ENCODE results near the gene CFAP43. TPM values are rescaled to one million over a fixed set of nuclear protein-coding genes. Genes with fewer than 3 reads are reported as not detected.

Gene CFAP43
- total and polyA plus RNA-seq, 2 of the 8 experiments (the other 6 are each of a cell fraction or from before 2014, with no cell fraction given): 0.11 to 0.27 TPM

DNA sequence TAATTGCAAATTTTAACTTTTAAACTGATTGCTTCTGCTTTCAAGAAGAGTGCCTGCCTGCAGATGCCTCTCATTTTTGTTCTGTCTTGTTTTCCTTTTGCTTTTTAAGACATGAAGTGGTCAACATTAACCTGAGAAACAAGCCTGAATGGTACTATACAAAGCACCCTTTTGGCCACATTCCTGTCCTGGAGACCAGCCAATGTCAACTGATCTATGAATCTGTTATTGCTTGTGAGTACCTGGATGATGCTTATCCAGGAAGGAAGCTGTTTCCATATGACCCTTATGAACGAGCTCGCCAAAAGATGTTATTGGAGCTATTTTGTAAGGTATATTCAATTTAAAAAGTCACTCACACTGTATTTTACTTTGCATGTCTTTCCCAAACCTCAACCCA is 45.6 kb upstream of the CFAP43 start (continued):
- TF ChIP-seq, protein P1, sequence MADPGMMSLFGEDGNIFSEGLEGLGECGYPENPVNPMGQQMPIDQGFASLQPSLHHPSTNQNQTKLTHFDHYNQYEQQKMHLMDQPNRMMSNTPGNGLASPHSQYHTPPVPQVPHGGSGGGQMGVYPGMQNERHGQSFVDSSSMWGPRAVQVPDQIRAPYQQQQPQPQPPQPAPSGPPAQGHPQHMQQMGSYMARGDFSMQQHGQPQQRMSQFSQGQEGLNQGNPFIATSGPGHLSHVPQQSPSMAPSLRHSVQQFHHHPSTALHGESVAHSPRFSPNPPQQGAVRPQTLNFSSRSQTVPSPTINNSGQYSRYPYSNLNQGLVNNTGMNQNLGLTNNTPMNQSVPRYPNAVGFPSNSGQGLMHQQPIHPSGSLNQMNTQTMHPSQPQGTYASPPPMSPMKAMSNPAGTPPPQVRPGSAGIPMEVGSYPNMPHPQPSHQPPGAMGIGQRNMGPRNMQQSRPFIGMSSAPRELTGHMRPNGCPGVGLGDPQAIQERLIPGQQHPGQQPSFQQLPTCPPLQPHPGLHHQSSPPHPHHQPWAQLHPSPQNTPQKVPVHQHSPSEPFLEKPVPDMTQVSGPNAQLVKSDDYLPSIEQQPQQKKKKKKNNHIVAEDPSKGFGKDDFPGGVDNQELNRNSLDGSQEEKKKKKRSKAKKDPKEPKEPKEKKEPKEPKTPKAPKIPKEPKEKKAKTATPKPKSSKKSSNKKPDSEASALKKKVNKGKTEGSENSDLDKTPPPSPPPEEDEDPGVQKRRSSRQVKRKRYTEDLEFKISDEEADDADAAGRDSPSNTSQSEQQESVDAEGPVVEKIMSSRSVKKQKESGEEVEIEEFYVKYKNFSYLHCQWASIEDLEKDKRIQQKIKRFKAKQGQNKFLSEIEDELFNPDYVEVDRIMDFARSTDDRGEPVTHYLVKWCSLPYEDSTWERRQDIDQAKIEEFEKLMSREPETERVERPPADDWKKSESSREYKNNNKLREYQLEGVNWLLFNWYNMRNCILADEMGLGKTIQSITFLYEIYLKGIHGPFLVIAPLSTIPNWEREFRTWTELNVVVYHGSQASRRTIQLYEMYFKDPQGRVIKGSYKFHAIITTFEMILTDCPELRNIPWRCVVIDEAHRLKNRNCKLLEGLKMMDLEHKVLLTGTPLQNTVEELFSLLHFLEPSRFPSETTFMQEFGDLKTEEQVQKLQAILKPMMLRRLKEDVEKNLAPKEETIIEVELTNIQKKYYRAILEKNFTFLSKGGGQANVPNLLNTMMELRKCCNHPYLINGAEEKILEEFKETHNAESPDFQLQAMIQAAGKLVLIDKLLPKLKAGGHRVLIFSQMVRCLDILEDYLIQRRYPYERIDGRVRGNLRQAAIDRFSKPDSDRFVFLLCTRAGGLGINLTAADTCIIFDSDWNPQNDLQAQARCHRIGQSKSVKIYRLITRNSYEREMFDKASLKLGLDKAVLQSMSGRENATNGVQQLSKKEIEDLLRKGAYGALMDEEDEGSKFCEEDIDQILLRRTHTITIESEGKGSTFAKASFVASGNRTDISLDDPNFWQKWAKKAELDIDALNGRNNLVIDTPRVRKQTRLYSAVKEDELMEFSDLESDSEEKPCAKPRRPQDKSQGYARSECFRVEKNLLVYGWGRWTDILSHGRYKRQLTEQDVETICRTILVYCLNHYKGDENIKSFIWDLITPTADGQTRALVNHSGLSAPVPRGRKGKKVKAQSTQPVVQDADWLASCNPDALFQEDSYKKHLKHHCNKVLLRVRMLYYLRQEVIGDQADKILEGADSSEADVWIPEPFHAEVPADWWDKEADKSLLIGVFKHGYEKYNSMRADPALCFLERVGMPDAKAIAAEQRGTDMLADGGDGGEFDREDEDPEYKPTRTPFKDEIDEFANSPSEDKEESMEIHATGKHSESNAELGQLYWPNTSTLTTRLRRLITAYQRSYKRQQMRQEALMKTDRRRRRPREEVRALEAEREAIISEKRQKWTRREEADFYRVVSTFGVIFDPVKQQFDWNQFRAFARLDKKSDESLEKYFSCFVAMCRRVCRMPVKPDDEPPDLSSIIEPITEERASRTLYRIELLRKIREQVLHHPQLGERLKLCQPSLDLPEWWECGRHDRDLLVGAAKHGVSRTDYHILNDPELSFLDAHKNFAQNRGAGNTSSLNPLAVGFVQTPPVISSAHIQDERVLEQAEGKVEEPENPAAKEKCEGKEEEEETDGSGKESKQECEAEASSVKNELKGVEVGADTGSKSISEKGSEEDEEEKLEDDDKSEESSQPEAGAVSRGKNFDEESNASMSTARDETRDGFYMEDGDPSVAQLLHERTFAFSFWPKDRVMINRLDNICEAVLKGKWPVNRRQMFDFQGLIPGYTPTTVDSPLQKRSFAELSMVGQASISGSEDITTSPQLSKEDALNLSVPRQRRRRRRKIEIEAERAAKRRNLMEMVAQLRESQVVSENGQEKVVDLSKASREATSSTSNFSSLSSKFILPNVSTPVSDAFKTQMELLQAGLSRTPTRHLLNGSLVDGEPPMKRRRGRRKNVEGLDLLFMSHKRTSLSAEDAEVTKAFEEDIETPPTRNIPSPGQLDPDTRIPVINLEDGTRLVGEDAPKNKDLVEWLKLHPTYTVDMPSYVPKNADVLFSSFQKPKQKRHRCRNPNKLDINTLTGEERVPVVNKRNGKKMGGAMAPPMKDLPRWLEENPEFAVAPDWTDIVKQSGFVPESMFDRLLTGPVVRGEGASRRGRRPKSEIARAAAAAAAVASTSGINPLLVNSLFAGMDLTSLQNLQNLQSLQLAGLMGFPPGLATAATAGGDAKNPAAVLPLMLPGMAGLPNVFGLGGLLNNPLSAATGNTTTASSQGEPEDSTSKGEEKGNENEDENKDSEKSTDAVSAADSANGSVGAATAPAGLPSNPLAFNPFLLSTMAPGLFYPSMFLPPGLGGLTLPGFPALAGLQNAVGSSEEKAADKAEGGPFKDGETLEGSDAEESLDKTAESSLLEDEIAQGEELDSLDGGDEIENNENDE (IDR thresholded peaks at IDR 0.05; ENCODE audit: insufficient replicate concordance, low read length): no peak
- TF ChIP-seq TAF1 (IDR thresholded peaks at IDR 0.05; ENCODE audit: low read depth, low read length) (no peak), EP300 (IDR thresholded peaks at IDR 0.05; ENCODE audit: borderline replicate concordance in 1 of 2, low read depth in 2 of 2, low read length in 2 of 2) (no peak), ZNF274 (IDR thresholded peaks at IDR 0.05; ENCODE audit: borderline replicate concordance, extremely low read depth, low read length) (no peak), JUN (IDR thresholded peaks at IDR 0.05; ENCODE audit: low read depth, low read length) (no peak), CHD1 (IDR thresholded peaks at IDR 0.05; ENCODE audit: low read depth, low read length) (no peak), BCL11A (IDR thresholded peaks at IDR 0.05; ENCODE audit: low read depth in 2 of 2, low read length in 2 of 2) (no peak), BRCA1 (IDR thresholded peaks at IDR 0.05; ENCODE audit: low read depth, low read length) (no peak), JUND (IDR thresholded peaks at IDR 0.05; ENCODE audit: low read length) (no peak)
- TF ChIP-seq, protein P2, sequence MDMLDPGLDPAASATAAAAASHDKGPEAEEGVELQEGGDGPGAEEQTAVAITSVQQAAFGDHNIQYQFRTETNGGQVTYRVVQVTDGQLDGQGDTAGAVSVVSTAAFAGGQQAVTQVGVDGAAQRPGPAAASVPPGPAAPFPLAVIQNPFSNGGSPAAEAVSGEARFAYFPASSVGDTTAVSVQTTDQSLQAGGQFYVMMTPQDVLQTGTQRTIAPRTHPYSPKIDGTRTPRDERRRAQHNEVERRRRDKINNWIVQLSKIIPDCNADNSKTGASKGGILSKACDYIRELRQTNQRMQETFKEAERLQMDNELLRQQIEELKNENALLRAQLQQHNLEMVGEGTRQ (IDR thresholded peaks at IDR 0.05; ENCODE audit: low read length): no peak

Measured in H1 (cell line).